ENCODE results near the gene ADAMTSL5.

The ADAMTSL5 gene

DNA sequence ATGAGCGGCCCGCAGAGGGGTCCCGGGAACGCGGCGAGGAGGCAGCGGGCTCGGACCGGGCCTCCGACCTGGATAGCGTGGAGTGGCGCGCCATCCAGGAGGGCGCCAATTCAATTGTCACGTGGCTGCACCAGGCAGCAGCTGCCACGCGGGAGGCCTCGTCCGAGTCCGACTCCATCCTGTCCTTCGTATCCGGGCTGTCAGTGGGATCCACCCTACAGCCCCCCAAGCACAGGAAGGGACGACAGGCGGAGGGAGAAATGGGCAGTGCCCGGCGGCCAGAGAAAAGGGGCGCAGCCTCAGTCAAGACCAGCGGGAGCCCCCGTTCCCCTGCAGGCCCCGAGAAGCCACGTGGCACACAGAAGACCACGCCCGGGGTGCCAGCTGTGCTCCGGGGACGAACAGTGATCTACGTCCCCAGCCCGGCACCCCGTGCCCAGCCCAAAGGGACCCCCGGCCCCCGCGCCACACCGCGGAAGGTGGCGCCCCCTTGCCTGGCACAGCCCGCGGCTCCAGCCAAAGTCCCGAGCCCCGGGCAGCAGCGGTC lies 44.5 kb downstream of the ADAMTSL5 start:
- no peak for DNase-seq

DNA sequence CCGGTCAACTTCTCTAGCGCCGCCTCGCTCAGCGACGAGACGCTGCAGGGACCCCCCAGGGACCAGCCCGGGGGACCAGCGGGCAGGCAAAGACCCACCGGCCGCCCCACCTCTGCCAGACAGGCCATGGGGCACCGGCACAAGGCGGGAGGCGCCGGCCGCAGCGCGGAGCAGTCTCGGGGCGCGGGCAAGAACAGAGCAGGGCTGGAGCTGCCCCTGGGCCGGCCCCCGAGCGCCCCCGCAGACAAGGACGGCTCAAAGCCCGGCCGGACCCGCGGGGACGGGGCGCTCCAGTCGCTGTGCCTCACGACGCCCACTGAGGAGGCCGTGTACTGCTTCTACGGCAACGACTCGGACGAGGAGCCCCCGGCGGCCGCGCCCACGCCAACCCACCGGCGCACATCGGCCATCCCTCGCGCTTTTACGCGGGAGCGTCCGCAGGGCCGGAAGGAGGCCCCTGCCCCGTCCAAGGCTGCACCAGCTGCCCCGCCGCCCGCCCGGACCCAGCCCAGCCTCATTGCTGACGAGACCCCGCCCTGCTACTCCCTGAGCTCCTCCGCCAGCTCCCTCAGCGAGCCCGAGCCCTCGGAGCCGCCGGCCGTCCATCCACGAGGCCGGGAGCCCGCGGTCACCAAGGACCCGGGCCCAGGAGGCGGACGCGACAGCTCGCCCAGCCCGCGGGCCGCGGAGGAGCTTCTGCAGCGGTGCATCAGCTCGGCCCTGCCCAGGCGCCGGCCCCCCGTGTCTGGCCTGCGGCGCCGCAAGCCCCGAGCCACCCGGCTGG lies 45.1 kb downstream of the ADAMTSL5 start:
- no peak for DNase-seq

DNA sequence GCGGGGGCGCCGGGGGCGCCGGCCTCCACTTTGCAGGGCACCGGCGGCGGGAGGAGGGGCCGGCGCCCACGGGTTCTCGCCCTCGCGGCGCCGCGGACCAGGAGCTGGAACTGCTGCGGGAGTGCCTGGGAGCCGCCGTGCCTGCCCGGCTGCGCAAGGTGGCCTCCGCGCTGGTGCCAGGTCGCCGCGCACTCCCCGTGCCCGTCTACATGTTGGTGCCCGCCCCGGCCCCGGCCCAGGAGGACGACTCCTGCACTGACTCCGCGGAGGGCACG lies 45.7 kb downstream of the ADAMTSL5 start:
- DNase-seq, result no peak

DNA sequence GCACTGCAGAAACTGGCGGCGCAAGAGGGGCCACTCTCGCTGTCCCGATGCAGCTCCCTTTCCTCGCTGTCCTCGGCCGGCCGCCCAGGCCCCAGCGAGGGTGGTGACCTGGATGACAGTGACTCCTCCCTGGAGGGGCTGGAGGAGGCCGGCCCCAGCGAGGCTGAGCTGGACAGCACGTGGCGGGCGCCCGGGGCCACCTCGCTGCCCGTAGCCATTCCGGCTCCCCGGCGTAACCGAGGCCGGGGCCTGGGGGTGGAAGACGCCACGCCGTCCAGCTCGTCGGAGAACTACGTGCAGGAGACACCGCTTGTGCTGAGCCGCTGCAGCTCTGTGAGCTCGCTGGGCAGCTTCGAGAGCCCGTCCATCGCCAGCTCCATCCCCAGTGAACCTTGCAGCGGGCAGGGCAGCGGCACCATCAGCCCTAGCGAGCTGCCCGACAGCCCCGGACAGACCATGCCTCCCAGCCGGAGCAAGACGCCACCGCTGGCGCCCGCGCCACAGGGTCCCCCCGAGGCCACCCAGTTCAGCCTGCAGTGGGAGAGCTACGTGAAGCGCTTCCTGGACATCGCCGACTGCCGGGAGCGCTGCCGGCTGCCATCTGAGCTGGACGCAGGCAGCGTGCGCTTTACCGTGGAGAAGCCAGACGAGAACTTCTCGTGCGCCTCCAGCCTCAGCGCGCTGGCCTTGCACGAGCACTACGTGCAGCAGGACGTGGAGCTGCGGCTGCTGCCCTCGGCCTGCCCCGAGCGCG lies 46.2 kb downstream of the ADAMTSL5 start:
- DNase-seq, result no peak

DNA sequence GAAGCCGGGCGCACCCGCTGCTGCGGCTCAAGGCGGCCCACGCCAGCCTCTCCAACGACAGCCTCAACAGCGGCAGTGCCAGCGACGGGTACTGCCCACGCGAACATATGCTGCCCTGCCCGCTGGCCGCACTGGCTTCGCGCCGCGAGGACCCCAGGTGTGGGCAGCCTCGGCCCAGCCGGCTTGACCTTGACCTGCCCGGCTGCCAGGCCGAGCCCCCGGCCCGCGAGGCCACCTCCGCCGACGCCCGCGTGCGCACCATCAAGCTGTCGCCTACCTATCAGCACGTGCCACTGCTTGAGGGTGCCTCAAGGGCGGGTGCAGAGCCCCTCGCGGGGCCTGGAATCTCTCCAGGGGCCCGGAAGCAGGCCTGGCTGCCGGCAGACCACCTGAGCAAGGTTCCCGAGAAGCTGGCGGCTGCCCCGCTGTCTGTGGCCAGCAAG lies 46.8 kb downstream of the ADAMTSL5 start:
- DNase-seq, result no peak

DNA sequence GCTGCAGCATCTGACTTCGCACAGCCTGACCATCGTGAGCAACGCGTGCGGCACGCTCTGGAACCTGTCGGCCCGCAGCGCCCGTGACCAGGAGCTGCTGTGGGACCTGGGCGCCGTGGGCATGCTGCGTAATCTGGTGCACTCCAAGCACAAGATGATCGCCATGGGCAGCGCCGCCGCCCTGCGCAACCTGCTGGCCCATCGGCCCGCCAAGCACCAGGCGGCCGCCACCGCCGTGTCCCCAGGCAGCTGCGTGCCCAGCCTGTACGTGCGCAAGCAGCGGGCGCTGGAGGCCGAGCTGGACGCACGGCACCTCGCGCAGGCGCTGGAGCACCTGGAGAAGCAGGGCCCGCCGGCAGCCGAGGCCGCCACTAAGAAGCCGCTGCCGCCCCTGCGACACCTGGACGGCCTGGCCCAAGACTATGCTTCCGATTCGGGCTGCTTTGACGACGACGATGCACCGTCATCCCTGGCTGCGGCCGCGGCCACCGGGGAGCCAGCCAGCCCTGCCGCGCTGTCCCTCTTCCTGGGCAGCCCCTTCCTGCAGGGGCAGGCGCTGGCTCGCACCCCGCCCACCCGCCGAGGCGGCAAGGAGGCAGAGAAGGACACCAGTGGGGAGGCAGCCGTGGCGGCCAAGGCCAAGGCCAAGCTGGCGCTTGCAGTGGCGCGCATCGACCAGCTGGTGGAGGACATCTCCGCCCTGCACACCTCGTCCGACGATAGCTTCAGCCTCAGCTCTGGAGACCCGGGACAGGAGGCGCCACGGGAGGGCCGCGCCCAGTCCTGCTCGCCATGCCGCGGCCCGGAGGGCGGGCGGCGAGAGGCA lies 47.4 kb downstream of the ADAMTSL5 start:
- peak in 10 of 58 donors; percentile 12 to 50 (median 35) for DNase-seq

DNA sequence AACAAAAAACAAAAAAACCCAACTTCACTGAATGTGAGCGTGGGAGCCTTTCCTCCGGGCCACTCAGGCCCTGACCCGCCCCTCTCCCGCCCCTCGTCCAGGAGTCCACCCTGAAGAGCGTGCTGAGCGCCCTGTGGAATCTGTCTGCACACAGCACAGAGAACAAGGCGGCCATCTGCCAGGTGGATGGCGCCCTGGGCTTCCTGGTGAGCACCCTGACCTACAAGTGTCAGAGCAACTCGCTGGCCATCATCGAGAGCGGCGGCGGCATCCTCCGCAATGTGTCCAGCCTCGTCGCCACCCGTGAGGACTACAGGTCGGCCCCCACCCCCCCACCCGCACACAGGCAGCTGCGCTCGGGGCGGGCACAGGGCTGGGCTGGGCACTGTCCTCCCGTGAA lies 51.0 kb downstream of the ADAMTSL5 start:
- no peak for DNase-seq

DNA sequence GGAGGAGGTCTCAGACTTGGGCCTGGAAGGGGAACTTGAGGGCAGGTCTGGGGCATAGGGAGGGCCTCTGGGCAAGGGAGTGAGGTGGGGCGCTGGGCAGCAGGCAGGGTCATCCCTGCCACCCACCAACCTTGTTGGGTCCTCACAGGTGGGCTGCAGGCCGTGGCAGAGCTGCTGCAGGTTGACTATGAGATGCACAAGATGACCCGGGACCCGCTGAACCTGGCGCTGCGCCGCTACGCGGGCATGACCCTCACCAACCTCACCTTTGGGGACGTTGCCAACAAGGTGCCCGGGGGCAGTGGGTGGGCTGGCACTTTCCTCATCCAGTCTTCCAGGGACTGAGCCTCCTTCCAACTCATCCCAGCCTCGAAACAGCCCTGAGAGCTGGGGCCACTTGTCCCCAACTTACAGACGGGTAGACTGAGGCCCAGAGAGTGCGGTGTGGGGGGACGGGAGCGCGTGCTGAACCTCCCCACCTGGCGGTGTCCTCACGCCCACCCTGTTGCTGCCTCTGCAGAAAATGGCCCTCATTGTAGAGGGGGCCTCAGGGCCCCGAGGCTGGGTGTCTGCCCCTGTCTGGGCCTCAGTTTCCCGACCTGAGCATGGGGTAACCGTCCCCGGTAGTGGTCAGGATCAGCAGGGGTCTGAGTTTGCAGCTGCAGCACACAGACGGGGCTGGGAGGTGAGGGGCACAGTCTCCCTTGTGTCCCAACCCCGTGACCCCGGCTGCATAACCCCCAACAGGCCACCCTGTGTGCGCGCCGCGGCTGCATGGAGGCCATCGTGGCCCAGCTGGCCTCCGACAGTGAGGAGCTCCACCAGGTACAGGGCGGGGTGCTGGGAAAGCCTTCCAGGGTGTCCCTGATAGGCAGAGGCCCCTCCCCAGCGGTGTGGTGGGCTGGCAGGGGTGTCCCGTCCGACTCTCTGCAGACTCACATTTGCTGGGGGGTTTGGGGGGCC lies 52.5 kb downstream of the ADAMTSL5 start:
- no peak for DNase-seq

DNA sequence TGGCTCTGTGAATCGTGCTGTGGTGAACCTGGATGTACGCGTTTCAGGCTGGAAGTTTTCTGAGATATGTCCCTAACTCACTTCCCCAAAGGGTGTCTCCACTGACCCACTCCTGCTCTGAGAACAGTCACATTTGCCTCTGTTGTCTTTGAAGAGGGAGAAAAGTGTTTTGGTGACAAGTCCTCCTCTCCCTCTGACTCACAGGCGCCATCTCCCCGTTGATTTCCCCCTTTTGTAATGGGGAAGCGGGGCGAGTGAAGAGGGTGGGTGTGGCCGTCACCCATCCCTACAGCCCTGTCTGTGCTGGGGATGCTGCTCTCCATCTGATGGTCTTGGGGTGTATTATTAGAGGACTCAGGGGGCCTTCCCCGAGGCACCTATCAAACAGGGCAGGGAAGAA lies 53.3 kb downstream of the ADAMTSL5 start:
- DNase-seq, result no peak

DNA sequence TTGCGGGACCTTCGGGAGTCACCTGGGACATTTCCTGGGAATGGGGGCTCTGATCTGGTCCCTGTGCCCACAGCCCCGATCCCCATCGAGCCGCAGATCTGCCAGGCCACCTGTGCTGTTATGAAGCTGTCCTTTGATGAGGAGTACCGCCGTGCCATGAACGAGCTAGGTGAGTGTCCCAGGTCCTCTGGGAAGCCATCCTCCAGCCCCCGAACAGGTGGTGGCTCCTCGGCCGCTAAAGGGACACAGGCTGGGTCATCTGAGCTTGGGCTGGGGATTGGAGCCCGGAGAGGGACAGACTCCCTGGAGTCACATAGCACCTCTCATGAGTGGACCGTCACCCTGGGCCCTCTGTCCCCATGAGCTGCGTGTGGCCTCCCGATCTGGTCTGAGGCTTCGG lies 54.9 kb downstream of the ADAMTSL5 start:
- DNase-seq, result no peak

DNA sequence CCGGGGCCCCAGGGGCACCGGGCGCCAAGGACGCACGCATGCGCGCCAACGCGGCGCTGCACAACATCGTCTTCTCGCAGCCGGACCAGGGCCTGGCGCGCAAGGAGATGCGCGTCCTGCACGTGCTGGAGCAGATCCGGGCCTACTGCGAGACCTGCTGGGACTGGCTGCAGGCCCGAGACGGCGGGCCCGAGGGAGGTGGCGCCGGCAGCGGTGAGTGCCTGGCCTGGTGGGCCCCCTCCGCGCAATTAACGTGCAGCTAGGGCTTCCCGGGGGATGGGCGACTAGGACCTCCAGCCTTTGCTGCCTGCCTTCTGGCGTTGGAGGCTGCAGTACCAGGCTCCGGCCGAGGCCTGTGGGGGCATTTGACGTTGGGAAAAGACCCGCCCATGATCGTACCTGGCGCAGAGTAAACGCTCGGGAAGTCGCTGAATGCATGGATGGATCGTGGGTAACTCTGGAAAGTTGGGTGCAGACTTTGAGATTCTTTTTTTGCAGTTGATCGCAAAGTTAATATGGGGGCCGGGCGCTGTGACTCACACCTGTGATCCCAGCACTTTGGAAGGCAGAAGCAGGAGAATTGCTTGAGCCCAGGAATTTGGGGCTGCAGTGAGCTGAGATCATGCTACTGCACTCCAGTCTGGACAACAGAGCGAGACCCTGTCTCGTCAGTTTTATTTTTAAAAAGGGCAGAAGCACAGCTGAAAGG lies 55.6 kb downstream of the ADAMTSL5 start:
- no peak for DNase-seq

DNA sequence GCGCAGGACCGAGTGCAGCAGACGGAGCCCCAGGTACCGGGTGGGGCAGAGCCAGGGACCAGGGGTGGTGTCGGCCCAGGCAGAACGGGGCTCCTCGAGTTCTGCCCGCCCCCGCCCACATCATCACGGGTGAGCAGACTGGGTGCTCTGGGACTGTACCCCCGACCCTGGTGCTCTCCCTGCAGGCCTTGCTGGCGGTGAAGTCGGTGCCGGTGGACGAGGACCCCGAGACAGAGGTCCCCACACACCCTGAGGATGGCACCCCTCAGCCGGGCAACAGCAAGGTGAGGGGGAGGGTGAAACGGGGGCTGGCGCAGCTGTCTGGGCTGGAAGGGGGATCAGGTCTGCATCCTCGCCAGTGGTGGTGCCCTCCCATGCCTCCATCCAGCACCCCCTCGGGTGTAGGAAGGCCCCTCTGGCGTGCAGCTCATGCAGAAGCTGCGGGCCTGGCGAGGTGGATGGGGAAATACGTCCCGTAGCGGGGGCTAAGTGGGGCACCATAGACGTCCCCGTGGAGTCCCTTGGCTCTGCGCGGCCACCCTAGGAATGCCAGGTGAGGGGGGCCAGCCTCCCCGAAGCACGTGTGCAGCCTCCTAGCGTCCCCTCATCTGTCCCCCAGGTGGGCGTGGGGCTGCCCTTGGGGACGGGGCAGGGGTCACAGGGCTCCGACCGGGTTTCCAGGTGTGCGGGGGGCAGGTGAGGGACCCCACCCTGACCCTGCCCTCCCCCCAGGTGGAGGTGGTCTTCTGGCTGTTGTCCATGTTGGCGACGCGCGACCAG lies 56.5 kb downstream of the ADAMTSL5 start:
- no peak for DNase-seq

DNA sequence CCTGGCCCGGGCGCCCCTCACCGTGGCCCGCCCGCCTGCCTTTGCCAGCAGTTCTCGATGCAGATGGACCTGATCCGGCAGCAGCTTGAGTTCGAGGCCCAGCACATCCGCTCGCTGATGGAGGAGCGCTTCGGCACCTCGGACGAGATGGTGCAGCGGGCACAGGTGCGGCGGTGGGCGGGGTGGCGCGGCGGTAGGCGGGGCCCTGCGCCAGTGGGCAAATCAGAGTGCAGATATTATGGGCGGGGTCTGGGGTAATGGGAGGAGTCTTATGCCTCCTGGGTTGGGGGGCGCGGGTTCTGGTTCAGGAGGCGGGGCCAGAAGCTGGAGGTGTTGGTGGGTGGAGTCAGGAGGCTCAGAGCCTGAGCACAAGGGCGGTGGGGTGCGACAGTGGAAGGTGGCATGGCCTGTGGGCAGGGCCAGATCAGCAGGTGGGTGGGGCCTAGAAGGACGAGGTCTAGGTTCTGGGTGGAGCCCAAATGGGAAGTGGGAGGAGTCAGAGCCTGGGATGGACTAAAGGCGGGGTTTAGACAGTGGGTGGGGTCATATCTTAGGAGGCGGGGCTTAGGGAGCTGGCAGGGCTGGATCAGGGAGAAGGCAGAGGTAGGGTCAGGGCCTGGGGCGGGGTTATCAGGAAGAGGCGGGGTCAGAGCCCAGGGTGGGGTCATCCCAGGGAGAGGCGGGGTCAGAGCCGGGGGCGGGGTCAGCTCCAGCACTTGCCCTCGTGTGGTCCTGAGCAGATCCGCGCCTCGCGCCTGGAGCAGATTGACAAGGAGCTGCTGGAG lies 57.3 kb downstream of the ADAMTSL5 start:
- peak in 14 of 58 donors; percentile 8 to 73 (median 28) for DNase-seq
